ENCODE data around the gene PTX3.

The PTX3 gene

DNA sequence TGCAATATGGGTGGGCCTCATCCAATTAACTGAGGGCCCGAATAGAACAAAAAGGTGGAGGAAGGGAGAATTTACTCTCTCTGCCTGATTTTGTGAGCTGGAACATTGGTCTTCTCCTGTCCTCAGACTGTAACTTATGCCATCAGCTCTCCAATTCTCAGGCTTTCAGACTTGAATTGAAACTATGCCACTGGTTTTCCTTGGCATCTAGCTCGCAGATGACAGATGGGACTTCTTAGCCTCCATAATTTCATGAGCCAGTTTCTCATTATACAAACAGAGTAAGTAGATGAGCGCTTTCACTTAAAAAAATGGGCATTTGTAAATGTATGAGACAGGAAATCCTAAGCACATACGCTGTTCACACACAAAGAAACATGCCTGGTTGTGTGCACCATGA lies 8.7 kb upstream of the PTX3 start:
- DNase-seq, result no peak

DNA sequence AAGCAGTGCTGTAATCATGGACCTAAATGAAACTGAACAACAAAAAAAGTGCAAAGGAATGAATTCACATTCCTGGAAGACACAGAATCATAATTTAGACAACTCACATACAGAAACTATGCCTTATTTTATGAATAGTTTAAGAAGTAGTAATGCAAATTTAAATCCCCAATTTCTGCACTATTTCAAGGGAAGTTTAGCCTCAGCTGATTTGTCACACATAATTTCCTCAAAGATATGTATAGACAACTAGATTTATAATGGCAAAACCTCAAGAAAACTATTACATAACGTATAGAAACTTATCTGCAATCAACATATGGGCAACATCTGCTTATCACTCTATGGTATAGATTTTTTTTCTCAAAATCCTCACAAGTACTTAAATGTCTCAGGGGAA lies 7.8 kb upstream of the PTX3 start:
- no peak for DNase-seq

DNA sequence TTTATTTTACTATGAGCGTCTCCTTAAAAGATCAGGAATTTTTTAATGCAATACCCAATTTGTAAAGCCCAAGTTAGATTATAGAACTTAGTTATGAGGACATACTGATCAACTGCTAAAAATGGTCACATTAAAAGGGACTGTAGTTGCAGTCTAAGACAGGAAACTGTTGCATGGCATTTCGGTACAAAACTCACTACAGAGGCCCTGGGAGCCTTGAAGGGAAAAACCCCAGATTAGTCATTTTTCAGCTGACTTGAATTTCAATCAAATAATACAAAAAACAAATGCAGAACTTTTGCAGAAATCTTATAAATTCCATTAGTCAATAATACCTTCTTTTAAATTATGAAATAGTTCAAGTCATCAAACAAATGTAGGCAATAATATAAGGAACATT lies 6.9 kb upstream of the PTX3 start:
- DNase-seq, result no peak

DNA sequence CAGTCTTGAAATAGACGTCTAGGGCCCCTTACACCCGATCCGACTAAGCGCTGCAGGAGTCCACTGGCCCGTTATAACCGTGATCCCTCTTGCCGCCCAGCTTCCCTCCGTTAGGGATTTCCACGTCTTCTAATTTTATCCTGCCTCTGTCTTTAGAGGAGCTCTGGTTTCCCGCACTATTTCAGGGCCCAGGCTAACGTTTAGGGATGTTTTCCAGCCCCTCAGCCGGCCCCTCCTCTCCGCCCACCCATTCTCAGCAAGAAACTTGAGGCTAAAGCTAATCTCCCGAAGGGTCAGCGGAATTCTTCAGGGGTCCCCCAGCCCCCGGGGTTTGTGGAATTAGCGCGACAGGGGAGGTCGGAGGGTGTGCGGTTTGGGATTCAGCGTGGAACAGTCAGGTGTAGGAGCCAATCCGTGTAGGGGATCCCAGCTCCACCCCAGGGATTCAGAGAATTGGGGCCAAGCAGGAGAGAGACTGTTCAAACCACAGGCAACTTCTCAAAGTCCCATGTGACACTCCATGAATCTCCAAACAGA lies 1.6 kb downstream of the PTX3 start:
- DNase-seq, result no peak

DNA sequence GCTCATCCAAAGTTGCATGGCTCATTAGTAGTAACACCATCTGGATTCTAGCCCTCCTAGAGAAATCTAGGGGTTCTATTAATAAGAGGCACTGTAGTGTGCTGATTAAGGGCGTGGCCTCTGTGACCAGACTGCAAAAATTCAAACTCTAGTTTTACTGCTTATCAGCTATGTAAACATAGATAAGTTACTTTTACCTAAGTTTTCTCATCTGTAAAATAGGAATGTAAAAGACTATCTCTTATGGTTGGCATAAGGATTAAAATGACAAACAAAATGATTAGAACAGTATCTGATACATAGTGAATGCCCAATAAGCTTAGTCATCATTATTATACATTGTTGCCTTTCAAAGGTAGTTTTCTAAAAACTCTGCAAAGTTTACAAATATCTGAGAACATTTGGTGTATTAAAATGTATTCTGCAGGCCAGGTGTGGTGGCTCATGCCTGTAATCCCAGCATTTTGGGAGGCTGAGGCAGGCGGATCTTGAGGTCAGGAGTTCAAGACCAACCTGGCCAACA lies 4.5 kb downstream of the PTX3 start:
- no peak for DNase-seq

DNA sequence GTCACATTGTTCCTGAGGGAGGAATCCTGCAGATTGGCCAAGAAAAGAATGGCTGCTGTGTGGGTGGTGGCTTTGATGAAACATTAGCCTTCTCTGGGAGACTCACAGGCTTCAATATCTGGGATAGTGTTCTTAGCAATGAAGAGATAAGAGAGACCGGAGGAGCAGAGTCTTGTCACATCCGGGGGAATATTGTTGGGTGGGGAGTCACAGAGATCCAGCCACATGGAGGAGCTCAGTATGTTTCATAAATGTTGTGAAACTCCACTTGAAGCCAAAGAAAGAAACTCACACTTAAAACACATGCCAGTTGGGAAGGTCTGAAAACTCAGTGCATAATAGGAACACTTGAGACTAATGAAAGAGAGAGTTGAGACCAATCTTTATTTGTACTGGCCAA lies 6.1 kb downstream of the PTX3 start:
- no peak for DNase-seq

DNA sequence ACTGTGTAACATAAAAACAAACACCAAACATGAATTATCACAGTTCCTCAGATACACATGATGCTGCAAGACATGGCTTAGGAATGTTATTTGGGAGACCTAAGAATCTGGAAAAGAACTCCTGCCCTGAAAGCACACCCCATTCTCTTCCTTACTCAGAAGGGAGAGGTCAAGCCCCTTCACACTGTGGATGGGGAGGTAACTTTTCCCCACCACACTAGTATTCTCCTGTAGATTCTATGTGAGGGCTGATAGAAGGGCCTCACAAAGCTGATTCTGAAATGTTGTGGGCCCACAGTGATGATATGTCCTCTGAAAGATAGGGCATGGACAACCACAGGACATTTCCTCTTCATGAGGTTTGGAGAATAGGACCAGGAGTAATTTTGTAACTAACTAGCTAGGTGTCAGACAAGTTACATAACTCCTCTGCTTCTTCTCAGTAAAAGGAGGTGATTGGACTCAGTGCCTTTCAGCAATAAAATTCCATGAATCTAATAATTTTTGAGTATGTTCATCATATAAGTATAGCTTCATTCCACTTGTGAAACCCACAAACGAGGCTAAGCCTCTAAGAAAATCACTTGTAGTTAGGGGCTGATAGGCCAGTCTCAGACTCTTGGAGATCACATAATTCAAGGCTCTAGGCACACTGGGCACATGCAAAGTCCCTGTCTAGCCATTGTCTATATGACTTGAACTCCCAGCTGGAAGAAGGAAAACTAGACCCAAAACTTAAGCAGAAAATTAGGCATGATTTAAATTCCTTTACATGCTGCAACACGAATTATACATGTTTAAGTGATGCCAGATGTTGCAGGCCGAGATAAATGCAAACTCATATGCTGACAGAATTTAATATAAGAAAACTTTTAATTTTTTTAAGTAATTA lies 7.5 kb downstream of the PTX3 start:
- DNase-seq, result no peak

DNA sequence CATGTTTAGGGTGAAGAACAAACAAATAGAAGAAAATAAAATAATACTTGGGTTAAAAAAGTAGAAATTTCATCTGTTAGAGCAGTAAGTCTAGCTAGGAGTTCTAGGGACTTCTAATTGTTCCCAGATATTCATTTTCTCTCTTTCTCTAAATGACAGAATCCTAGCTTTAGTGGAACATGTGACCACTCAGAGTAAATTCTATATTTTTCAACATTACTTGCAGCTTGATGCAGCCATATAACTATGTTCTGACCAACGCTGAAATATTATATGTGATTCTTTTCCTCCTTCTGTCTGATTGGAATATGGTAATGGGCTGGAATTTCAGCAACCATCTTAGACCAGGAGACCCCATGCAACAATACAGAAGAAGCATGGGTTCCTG lies 8.1 kb downstream of the PTX3 start:
- no peak for DNase-seq

DNA sequence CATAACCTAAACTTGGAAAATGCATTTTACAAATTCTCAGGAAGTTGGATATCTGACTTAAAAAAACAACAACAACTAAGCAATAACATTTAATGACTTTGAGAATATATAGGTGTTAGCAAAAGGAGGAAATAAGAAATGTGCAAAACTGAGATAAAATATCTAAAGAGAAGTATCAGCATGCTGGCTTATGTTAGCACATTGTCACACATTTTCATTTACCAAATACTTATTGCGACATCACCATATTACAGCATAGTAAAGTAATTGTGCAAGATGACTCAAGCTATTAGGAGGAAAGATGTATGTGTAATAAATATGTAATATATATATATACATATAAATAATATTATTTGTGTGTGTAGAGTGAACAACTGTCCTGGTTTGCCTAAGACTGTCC lies 9.2 kb downstream of the PTX3 start:
- no peak for DNase-seq

DNA sequence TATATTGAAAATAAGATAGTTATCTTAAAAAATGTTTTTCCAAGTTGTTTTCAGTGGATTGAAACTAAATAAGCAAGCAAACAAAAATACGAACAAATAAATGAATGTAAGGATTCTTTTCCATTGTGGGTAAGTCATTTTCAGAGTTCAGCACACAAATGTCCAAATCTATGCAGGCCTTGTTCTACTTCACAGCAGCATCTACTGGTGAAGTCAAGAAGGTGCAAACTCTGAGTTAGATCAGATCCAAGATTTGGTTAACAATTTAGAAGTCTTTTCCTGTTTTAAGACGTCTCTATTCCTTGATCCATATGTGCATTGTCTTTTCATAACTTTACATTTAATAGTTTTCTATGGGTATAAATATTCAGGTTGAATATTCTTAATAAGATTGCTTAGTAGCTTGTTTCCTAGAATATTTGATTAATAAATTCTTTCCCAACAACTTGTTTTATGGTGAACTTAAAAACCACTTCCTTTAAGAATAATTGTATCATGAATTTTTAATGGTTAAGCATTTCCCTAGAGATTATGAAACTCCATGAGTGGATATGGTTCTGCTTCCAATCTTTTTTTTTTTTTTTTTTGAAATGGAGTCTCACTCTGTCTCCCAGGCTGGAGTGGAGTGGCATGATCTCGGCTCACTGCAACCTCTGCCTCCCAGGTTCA lies 10.5 kb downstream of the PTX3 start:
- DNase-seq, result no peak

DNA sequence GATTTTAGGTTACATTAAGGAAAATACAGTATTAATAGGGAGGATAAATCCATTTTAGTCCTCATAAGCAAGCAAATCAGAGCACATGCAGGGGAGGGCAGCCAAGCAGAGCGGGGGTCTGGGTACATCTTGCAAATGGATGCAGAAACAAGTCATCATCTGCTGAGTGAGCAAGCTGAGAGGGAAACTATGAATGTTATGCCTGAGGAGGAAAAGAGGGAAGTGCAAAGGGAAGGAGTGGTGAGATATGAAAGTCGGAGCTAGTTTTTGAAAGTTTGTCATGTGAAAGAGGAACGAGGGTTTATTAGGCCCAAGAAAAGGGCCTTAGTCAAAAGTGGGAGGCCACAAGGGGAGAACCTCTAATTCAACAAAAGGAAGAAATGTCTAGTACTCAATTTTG lies 15.4 kb downstream of the PTX3 start:
- DNase-seq, result no peak

DNA sequence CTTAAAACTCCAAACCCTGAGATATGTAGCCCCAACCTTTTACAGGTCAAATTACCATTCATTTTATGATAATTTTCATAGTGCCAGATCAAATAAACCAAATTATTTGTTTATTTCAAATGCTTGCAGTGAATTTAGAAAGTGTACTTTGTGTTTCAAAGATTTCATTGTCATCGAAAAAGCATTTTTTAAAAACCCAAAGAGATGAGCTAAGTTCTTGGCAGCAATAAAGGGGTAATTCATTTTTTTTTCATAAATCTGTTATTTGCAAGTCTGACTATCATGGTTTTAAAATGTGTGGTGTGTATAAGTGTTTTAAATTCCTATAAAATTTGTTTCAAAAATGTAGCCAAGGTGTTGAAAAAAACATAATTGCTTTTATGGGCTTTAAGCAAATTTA lies 17.2 kb downstream of the PTX3 start:
- no peak for DNase-seq

DNA sequence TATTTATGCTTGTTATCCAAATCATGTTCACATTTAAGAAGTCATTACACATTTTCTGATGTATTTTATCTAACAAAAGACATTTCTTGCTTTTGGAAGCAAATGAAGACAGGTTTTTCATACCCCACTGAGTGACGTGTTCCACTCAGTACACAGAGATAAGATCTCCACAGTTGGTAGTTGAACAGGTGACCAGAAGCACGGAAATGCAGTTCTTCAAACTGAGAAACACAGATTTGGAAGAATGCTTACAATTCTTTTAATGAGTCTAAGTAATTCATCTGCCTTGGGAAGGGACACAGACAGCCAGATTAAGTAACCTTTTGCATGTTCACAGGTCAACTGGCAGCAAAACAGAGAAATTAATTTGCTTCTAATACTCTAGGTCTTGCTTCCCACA lies 23.1 kb downstream of the PTX3 start:
- no peak for DNase-seq

DNA sequence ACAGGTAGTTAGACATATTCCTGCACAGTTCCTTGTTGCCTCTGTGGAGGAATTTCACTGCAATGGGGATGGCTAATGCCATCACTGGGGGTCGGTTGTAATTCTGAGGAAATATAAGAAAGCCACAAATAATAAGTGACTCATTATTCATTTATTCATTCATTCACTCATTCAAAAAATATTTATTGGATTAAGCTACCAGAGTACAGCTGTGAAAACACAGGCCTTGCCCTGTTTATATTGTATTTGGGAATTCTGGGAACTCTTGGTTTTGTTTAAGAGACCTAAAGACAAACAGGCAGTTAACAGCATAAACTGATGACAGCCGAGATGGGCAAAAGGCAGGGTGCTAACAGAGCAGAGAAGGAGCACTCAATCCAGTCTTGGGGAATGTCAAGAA lies 23.6 kb downstream of the PTX3 start:
- no peak for DNase-seq

DNA sequence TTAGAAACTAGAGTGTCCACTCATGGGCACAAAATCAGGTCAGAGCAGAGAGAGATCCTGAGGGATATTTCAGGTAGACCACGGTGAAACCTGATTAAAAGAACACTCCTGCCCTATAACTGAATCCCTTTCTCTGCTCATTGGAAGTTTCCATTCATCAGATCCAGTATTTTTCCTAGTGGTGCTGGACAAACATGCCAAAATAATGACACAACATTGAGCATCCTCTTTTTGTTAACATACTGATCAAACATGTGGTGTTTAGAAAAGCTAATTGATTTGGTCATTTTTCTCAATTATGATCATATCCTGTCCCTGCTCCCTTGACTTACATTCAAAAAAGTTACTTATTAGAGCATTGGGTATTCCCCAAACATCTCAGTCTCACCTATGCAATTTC lies 27.2 kb downstream of the PTX3 start:
- DNase-seq, result no peak

DNA sequence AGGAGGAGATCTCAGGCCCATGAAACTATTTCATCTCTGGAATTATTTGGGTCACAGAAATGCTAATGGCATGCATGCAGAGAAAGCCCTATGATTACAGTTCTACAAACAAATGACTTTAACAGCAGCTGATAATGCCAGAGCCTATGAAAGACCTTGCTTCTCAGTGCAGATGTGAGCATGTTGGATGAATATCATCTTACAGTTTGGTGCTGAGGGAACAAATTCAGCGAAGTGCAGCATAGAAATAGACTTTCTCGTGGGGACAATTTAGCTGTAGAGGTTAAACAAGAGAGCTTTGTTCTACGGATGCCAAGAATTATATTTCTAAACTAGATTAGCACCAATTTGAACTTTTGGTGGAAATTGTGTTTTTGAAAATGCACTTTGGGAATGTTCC lies 27.7 kb downstream of the PTX3 start:
- no peak for DNase-seq

DNA sequence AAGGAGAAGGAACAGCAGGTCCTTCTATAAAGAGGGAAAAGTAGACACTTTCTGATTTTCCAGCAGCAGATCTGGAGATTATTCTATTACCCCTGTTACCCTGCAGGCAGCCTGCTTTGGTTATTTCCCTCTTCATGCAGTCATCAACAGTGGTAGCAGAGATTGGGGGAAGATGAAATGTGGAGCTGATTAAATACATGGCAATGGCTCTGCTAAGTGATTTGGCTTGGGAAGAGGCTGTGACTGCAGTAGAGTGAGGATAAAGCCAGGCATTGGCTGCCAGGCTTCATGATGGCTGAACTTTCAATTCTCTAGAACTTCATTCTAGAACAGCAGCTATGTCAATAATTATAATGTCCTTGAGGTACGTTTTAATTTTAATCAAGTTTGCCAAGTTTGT lies 29.1 kb downstream of the PTX3 start:
- no peak for DNase-seq

DNA sequence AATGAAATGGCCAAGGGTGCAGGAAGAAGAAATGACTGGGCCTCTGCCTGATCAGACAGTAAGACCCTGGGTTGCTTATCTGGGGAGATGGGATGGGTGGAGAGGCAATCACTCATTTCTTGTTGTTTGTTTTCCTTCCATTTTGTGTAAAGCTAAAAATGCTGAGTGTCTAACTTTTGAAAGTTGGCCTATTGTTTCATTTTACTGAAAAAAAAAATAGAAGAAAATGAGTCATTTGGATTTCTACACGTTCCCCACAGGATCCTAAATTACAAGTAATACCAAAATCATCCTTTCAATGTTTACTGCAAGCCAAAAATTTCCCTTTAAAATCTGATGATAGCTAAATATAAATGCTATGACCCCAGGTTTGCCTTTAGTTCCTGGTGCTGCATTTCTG lies 30.6 kb downstream of the PTX3 start:
- DNase-seq, result no peak

DNA sequence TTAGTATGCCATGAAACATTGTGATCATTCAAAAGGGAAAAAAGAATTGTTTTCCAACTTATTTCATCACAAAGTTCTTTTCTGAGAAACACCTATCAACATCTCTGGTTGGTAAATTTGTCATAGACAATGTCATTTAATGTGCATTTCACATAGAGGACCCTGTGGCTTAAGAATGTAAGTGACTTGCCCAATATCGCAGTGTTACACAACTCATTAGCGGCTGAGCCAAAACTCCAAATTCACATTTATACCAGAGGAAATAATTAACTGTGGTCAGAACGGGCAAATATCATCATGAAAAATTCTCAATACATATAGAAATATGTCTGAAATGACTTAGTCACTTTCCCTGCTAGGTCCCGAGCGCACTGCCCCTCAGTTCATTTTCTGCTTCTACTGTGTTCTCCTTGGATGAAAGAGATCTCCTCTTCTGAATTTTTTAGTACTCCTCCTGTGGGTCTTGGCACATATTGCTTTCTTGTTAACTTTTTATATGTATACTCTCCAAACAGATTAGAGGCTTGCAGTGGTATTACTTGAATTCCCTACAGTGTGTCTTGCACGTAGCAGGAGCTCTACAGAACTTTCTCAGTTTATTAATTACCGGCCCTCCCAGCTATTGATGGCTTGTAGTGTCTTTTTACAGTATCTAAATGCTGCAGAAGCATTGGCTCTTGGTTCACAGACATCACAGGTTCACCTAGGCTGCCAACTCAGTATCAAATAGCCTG lies 33.1 kb downstream of the PTX3 start:
- no peak for DNase-seq

DNA sequence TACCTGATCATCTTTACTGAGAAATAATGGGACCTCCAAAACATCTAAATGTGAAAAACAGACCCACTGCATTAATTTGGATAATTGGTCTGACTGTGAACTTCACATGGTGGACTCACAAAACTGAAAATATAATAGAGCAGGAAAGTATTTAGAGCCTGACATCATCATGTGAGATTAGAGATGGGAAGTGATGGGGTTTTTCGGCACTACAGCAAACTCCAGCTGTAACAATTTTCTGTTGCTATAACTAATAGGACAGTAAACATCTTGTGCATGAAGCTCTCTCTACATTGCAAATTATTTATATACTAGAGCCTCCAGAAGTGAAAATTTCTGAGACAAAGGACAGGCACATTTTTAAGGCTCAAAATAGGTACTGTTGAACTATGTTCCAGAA lies 34.4 kb downstream of the PTX3 start:
- DNase-seq, result no peak

DNA sequence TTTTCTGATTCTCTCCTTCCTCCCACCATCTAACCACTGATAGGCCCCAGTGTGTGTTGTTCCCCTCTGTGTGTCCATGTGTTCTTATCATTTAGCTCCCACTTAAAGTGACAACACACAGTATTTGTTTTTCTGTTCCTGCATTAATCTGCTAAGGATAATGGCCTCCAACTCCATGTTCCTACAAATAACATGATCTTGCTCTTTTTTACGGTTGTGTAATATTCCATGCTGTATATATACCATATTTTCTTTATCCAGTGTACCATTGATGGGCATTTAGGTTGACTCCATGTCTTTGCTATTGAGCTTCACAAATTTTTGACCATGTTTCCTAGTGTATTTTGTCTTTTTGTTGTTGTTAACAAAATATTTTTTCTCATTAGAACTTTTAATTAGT lies 36.0 kb downstream of the PTX3 start:
- no peak for DNase-seq

DNA sequence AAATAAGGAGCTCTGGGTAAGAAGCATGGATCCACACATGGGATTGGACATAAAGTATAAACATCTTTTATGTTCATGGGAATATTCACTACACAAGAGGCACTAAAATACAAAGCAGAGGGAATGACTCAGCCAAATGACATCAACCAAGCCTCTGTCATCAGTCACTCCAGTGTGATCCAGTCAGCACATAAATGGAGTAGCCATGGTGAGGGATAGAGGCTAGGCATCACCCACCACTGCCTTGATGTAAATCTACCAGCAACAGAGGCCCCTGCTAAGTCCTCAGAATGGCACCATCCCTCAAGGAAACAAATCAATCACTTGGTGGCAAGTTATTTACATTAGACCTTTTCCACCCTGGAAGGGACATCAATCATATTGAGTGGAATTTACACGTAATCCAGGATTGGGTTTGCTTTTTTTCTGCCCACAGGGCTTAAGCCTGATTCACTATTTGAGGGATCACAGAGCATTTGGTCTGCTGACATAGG lies 39.3 kb downstream of the PTX3 start:
- DNase-seq, result no peak

DNA sequence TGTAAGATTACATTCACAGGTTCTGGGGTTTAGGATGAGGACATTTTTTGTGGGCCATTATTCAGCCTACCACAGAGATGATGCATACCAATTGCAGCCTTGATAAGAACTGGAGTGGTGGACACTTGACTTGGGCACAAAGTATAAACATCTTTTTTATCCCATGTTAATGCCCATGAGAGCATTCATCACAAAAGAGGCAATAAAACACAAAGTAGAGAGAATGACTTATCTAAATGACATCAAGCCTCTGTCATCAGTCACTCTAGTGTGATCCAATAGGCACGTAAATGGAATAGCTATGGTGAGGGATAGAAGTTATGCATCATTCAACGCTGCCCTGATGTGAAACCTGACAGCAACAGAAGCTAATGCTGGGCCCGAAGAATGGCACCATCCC lies 40.8 kb downstream of the PTX3 start:
- DNase-seq, result no peak
